Measurements from ENCODE around the gene NCK2.

- TF ChIP-seq, protein P1, sequence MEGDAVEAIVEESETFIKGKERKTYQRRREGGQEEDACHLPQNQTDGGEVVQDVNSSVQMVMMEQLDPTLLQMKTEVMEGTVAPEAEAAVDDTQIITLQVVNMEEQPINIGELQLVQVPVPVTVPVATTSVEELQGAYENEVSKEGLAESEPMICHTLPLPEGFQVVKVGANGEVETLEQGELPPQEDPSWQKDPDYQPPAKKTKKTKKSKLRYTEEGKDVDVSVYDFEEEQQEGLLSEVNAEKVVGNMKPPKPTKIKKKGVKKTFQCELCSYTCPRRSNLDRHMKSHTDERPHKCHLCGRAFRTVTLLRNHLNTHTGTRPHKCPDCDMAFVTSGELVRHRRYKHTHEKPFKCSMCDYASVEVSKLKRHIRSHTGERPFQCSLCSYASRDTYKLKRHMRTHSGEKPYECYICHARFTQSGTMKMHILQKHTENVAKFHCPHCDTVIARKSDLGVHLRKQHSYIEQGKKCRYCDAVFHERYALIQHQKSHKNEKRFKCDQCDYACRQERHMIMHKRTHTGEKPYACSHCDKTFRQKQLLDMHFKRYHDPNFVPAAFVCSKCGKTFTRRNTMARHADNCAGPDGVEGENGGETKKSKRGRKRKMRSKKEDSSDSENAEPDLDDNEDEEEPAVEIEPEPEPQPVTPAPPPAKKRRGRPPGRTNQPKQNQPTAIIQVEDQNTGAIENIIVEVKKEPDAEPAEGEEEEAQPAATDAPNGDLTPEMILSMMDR (IDR thresholded peaks at IDR 0.05; ENCODE audit: insufficient read depth, low read length, poor library complexity, severe bottlenecking), result no peak
- no peak for TF ChIP-seq EZH2phosphoT487 (conservative IDR thresholded peaks at IDR 0.05; ENCODE audit: low read length)
These were observed 14.5 kb upstream of the NCK2 start for GRCh38 chr2:105730170-105730569.
